ENCODE results near the gene TRIP13.

Gene TRIP13

GRCh38 chr5:920321-920720 is 27.6 kb downstream of the TRIP13 start (continued):
- TF ChIP-seq HIC1 (tag by site-specific recombination; IDR thresholded peaks at IDR 0.05) (no peak), ZNF768 (tag by site-specific recombination; IDR thresholded peaks at IDR 0.05) (no peak), ZNF175 (tag by site-specific recombination; IDR thresholded peaks at IDR 0.05) (no peak), ZNF626 (tag by site-specific recombination; IDR thresholded peaks at IDR 0.05) (no peak)

GRCh38 chr5:921456-922435 is 29.1 kb downstream of the TRIP13 start:
- Histone ChIP-seq H3K4me3 (ENCODE audit: low read depth, low read length) (no peak overlapping the region), H3K4me1 (ENCODE audit: control insufficient read depth, insufficient read depth, low read length) (0 out of 2 replicates have a peak, but pooled peaks cover 2% of the 10 kb centered on the region), H3K27ac (ENCODE audit: extremely low read depth, low read depth, low read length) (no peak overlapping the region), H3K9me3 (ENCODE audit: control insufficient read depth, insufficient read depth, low read depth, low read length) (no peaks in the 10 kb centered on the region), H3K36me3 (ENCODE audit: control insufficient read depth in 2 of 2, insufficient read depth in 1 of 2, low read length in 2 of 2) (peaks cover 18 to 31% of the 10 kb centered on the region in 2 experiments)
- CTCF ChIA-PET: interaction anchor here (0.5 to 4.6 kb wide), 17 partner anchors 9 to 605 kb away, joined by 3 to 46 read pairs (median 3); partner anchors contain the start of gene NKD2
- POLR2A ChIA-PET: no interaction called here
- TF ChIP-seq BCL6B (tag by site-specific recombination; IDR thresholded peaks at IDR 0.05) (no peak), ZNF26 (tag by site-specific recombination; IDR thresholded peaks at IDR 0.05) (peak; percentile 99)

- Histone ChIP-seq H3K36me3 (ENCODE audit: control insufficient read depth in 2 of 2, insufficient read depth in 1 of 2, low read length in 2 of 2) (peaks cover 13 to 22% of the 10 kb centered on the region in 2 experiments), H3K27ac (ENCODE audit: extremely low read depth, low read depth, low read length) (no peak overlapping the region), H3K4me1 (ENCODE audit: control insufficient read depth, insufficient read depth, low read length) (0 out of 2 replicates have a peak, but pooled peaks cover 2% of the 10 kb centered on the region), H3K4me3 (ENCODE audit: low read depth, low read length) (no peak overlapping the region), H3K9me3 (ENCODE audit: control insufficient read depth, insufficient read depth, low read depth, low read length) (no peaks in the 10 kb centered on the region)
- CTCF ChIA-PET: interaction anchor here (0.5 to 4.6 kb wide), 32 partner anchors 8 to 722 kb away, joined by 3 to 46 read pairs (median 6); partner anchors contain the start of gene NKD2
- POLR2A ChIA-PET: interaction anchor here (1.2 kb wide), 2 partner anchors 85 to 94 kb away, joined by 3 to 7 read pairs; partner anchors contain the start of gene NKD2
- TF ChIP-seq ZNF629 (tag by site-specific recombination; IDR thresholded peaks at IDR 0.05) (no peak), PRDM10 (tag by site-specific recombination; IDR thresholded peaks at IDR 0.05) (no peak), ZNF223 (tag by site-specific recombination; IDR thresholded peaks at IDR 0.05) (no peak), IKZF3 (tag by site-specific recombination; IDR thresholded peaks at IDR 0.05) (no peak), ZNF530 (tag by site-specific recombination; IDR thresholded peaks at IDR 0.05; ENCODE audit: low read depth) (no peak), ZNF843 (tag by site-specific recombination; IDR thresholded peaks at IDR 0.05) (no peak), PRDM6 (tag by site-specific recombination; IDR thresholded peaks at IDR 0.05) (no peak), ATF2 (tag by site-specific recombination; IDR thresholded peaks at IDR 0.05; ENCODE audit: low read depth) (no peak), ZBTB17 (tag by site-specific recombination; IDR thresholded peaks at IDR 0.05) (no peak), ZNF169 (tag by site-specific recombination; IDR thresholded peaks at IDR 0.05) (no peak)
These were observed 30.0 kb downstream of the TRIP13 start for GRCh38 chr5:922436-923280.

All from HEK293 (cell line).